GM23338 (cell line): ENCODE measurements around the gene HADHA. TPM values are rescaled to one million over a fixed set of nuclear protein-coding genes. Genes with fewer than 3 reads are reported as not detected.

ENCODE experiments used
- ATAC-seq: fragments of 200-7000 bp; cut with Tn5 transposase; 3 replicates; pipeline ENCODE4 v1.9.1; 2020
- DNase-seq: peaks from one replicate; pipeline ENCODE4 v3.0.0-alpha.2; 2015; ENCODE audit warnings: low spot score
- H2AFZ ChIP-seq: fragments of 200-600 bp; sonication (generic); 2 replicates; pipeline ENCODE4 v1.8.0; 2016; ENCODE audit warnings: antibody characterized with exemption, mild to moderate bottlenecking, moderate library complexity
- H3F3A ChIP-seq: fragments of 200-600 bp; sonication (generic); replicated peaks from 2 replicates; pipeline ENCODE4 v1.8.0; 2017; ENCODE audit warnings: antibody characterized with exemption, mixed run types, low read depth
- H3K27ac ChIP-seq: fragments of 200-600 bp; sonication (generic); 2 replicates; pipeline ENCODE4 v1.6.1; 2016; ENCODE audit warnings: low read depth
- H3K27me3 ChIP-seq: fragments of 200-600 bp; sonication (generic); 2 replicates; pipeline ENCODE4 v1.8.0; 2016; ENCODE audit warnings: mild to moderate bottlenecking, mixed run types, moderate library complexity; ENCODE audit not compliant: insufficient read depth
- H3K36me3 ChIP-seq: fragments of 200-600 bp; sonication (generic); 2 replicates; pipeline ENCODE4 v1.8.0; 2016; ENCODE audit warnings: mild to moderate bottlenecking; ENCODE audit not compliant: insufficient read depth
- H3K4me1 ChIP-seq: fragments of 200-600 bp; sonication (generic); 2 replicates; pipeline ENCODE4 v1.8.0; 2016; ENCODE audit warnings: mild to moderate bottlenecking, moderate library complexity; ENCODE audit not compliant: insufficient read depth
- H3K4me2 ChIP-seq: fragments of 200-600 bp; sonication (generic); 2 replicates; pipeline ENCODE4 v1.7.1; 2017; ENCODE audit warnings: mixed run types
- H3K4me3 ChIP-seq: fragments of 200-600 bp; sonication (generic); 2 replicates; pipeline ENCODE4 v1.6.1; 2016; ENCODE audit warnings: mixed run types
- H3K79me2 ChIP-seq: fragments of 200-600 bp; sonication (generic); replicated peaks from 2 replicates; pipeline ENCODE4 v1.8.0; 2017; ENCODE audit warnings: mild to moderate bottlenecking; ENCODE audit not compliant: insufficient read depth
- H3K9me2 ChIP-seq: fragments of 200-600 bp; sonication (generic); 2 replicates; pipeline ENCODE4 v1.8.0; 2017; ENCODE audit not compliant: insufficient read depth
- H4K20me1 ChIP-seq: fragments of 200-600 bp; sonication (generic); replicated peaks from 2 replicates; pipeline ENCODE4 v1.8.0; 2017; ENCODE audit warnings: mild to moderate bottlenecking; ENCODE audit not compliant: insufficient read depth
- H3K27ac Mint-ChIP-seq: 2 replicates; pipeline ENCODE4 v1.8.0; 2020; ENCODE audit warnings: inconsistent platforms, mild to moderate bottlenecking, moderate library complexity, mixed read lengths
- H3K27me3 Mint-ChIP-seq: 3 replicates; pipeline ENCODE4 v1.8.0; 2022; ENCODE audit warnings: low read depth, mild to moderate bottlenecking, moderate library complexity, mixed read lengths, inconsistent platforms; ENCODE audit not compliant: insufficient read depth, poor library complexity
- H3K36me3 Mint-ChIP-seq: 3 replicates; pipeline ENCODE4 v1.8.0; 2021; ENCODE audit warnings: low read depth, mild to moderate bottlenecking, inconsistent platforms, moderate library complexity, mixed read lengths
- H3K4me1 Mint-ChIP-seq: 3 replicates; pipeline ENCODE4 v1.8.0; 2020; ENCODE audit warnings: mild to moderate bottlenecking, inconsistent platforms, mixed read lengths
- H3K4me3 Mint-ChIP-seq: 3 replicates; pipeline ENCODE4 v1.8.0; 2021; ENCODE audit warnings: moderate library complexity, mild to moderate bottlenecking, inconsistent platforms, mixed read lengths
- H3K9me3 Mint-ChIP-seq: 3 replicates; pipeline ENCODE4 v1.8.0; 2020; ENCODE audit warnings: moderate library complexity, mild to moderate bottlenecking, inconsistent platforms, mixed read lengths
- CREB1 ChIP-seq: fragments of 250-450 bp; sonication (Bioruptor Pico); IDR thresholded peaks from 2 replicates; pipeline ENCODE4 v1.5.0; 2020; ENCODE audit warnings: low read depth, mild to moderate bottlenecking, moderate library complexity
- EZH2 ChIP-seq: fragments of 200-600 bp; sonication (generic); IDR thresholded peaks from one replicate; pipeline ENCODE4 v1.8.0; 2017; ENCODE audit warnings: antibody characterized with exemption, mild to moderate bottlenecking, low read depth; ENCODE audit not compliant: unreplicated experiment
- EZH2phosphoT487 ChIP-seq: fragments of 200-600 bp; sonication (generic); IDR thresholded peaks from one replicate; pipeline ENCODE4 v1.8.1; 2018; ENCODE audit warnings: antibody characterized with exemption; ENCODE audit not compliant: unreplicated experiment
- JUNB ChIP-seq: IDR thresholded peaks from one replicate; pipeline ENCODE4 v1.6.1; 2016; ENCODE audit warnings: antibody characterized with exemption; ENCODE audit not compliant: unreplicated experiment
- NANOG ChIP-seq: IDR thresholded peaks from 2 replicates; pipeline ENCODE4 v1.6.1; 2016; ENCODE audit warnings: antibody characterized with exemption, borderline replicate concordance
- POLR2AphosphoS5 ChIP-seq: IDR thresholded peaks from 2 replicates; pipeline ENCODE4 v1.6.1; 2016; ENCODE audit warnings: antibody characterized with exemption, low read depth
- STAT1 ChIP-seq: IDR thresholded peaks from one replicate; pipeline ENCODE4 v1.6.1; 2016; ENCODE audit warnings: antibody characterized with exemption; ENCODE audit not compliant: unreplicated experiment
- ZNF114 ChIP-seq: fragments of 250-450 bp; sonication (Bioruptor Pico); IDR thresholded peaks from 2 replicates; pipeline ENCODE4 v1.5.0; 2020; ENCODE audit warnings: mild to moderate bottlenecking, moderate library complexity
- ZNF331 ChIP-seq: fragments of 250-450 bp; sonication (Bioruptor Pico); IDR thresholded peaks from 2 replicates; pipeline ENCODE4 v1.5.0; 2020; ENCODE audit warnings: low read depth, mild to moderate bottlenecking, moderate library complexity
- polyA plus RNA-seq: library from polyadenylated mRNA; unstranded; fragments of >200 nt; fragmentation: Nextera tagmentation; extraction: Ambion mirVana; gene quantifications from 2 replicates; pipeline ENCODE4 v1.2.1, GENCODE V29; 2016
- total RNA-seq: library from RNA; depleted of rRNA; stranded (reverse); fragments of >200 nt; shearing (Covaris generic); gene quantifications from 2 replicates; pipeline ENCODE4 v1.2.3, GENCODE V29; 2014
- TF ChIP-seq, protein P1 (sequence below), 2 experiments: fragments of 200-600 bp in 1 of 2; sonication (generic) in 1 of 2; conservative IDR thresholded peaks; 2 replicates each; pipeline versions ENCODE4 v1.5.1 to v1.6.1; 2016 to 2017; ENCODE audit warnings: antibody characterized with exemption in 2 of 2, low read depth in 2 of 2, mild to moderate bottlenecking in 2 of 2, moderate library complexity in 1 of 2
- TF ChIP-seq, protein P2 (sequence below): IDR thresholded peaks from 2 replicates; pipeline ENCODE4 v1.6.1; 2016; ENCODE audit warnings: antibody characterized with exemption
- TF ChIP-seq, protein P3 (sequence below): IDR thresholded peaks from one replicate; pipeline ENCODE4 v1.6.1; 2018; ENCODE audit warnings: antibody characterized with exemption; ENCODE audit not compliant: unreplicated experiment
- TF ChIP-seq, protein P4 (sequence below): fragments of 250-450 bp; sonication (Bioruptor Pico); IDR thresholded peaks from 2 replicates; pipeline ENCODE4 v1.5.0; 2020; ENCODE audit warnings: mild to moderate bottlenecking, moderate library complexity

HADHA gene
- total and polyA plus RNA-seq, 2 experiments from 2014 or later, result 63.9 to 92.3 TPM

DNA sequence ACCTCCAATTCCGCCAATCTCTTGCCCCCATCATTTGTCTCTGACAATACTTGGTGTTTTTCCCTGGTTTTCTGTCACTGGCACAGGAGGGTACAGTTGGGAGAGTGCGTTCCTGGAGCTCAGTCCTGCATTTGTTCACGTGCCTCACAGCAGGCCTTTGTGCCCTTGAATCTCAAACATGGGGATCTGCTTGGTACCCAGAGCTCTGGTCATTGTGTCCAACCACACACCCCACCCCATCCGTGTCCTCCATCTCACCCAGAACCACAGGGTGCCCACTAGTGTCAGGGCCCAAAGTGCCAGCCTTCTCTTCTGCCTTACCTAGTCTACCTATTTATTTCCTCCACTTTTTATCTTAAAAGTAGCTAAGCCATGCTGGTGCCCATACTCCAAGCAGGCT is 55.3 kb downstream of the HADHA start:
- H3K4me1 Mint-ChIP-seq, result peaks cover 5% of the 10 kb centered on the region
- no peaks in the 10 kb centered on the region for H3K9me3 Mint-ChIP-seq
- Histone ChIP-seq H3K4me1 (peaks cover 3% of the 10 kb centered on the region; the same call in 1 of the 2 replicates), H3K27ac (no peak overlapping the region), H3K4me2 (no peak overlapping the region), H3F3A (peaks cover 13% of the 10 kb centered on the region; the same call in 1 of the 2 replicates), H2AFZ (no peak overlapping the region), H3K79me2 (no peaks in the 10 kb centered on the region), H3K9me2 (no peaks in the 10 kb centered on the region), H3K4me3 (no peak overlapping the region), H3K27me3 (peaks cover 6% of the 10 kb centered on the region), H4K20me1 (peaks cover 10% of the 10 kb centered on the region), H3K36me3 (peaks cover 9% of the 10 kb centered on the region)
- no peak overlapping the region for H3K27ac Mint-ChIP-seq
- ATAC-seq (no peak), DNase-seq (no peak)
- peaks cover 12% of the 10 kb centered on the region for H3K27me3 Mint-ChIP-seq
- TF ChIP-seq POLR2AphosphoS5 (no peak), CREB1 (CRISPR knock-in tag) (no peak), NANOG (no peak), EZH2 (no peak), ZNF114 (no peak), EZH2phosphoT487 (no peak), ZNF331 (CRISPR knock-in tag) (no peak), JUNB (no peak), STAT1 (no peak)
- TF ChIP-seq, protein P1, sequence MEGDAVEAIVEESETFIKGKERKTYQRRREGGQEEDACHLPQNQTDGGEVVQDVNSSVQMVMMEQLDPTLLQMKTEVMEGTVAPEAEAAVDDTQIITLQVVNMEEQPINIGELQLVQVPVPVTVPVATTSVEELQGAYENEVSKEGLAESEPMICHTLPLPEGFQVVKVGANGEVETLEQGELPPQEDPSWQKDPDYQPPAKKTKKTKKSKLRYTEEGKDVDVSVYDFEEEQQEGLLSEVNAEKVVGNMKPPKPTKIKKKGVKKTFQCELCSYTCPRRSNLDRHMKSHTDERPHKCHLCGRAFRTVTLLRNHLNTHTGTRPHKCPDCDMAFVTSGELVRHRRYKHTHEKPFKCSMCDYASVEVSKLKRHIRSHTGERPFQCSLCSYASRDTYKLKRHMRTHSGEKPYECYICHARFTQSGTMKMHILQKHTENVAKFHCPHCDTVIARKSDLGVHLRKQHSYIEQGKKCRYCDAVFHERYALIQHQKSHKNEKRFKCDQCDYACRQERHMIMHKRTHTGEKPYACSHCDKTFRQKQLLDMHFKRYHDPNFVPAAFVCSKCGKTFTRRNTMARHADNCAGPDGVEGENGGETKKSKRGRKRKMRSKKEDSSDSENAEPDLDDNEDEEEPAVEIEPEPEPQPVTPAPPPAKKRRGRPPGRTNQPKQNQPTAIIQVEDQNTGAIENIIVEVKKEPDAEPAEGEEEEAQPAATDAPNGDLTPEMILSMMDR (conservative IDR thresholded peaks at IDR 0.05; ENCODE audit: low read depth in 2 of 2), result no peak
- TF ChIP-seq, protein P2, sequence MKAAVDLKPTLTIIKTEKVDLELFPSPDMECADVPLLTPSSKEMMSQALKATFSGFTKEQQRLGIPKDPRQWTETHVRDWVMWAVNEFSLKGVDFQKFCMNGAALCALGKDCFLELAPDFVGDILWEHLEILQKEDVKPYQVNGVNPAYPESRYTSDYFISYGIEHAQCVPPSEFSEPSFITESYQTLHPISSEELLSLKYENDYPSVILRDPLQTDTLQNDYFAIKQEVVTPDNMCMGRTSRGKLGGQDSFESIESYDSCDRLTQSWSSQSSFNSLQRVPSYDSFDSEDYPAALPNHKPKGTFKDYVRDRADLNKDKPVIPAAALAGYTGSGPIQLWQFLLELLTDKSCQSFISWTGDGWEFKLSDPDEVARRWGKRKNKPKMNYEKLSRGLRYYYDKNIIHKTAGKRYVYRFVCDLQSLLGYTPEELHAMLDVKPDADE, result no peak
- TF ChIP-seq, protein P3, sequence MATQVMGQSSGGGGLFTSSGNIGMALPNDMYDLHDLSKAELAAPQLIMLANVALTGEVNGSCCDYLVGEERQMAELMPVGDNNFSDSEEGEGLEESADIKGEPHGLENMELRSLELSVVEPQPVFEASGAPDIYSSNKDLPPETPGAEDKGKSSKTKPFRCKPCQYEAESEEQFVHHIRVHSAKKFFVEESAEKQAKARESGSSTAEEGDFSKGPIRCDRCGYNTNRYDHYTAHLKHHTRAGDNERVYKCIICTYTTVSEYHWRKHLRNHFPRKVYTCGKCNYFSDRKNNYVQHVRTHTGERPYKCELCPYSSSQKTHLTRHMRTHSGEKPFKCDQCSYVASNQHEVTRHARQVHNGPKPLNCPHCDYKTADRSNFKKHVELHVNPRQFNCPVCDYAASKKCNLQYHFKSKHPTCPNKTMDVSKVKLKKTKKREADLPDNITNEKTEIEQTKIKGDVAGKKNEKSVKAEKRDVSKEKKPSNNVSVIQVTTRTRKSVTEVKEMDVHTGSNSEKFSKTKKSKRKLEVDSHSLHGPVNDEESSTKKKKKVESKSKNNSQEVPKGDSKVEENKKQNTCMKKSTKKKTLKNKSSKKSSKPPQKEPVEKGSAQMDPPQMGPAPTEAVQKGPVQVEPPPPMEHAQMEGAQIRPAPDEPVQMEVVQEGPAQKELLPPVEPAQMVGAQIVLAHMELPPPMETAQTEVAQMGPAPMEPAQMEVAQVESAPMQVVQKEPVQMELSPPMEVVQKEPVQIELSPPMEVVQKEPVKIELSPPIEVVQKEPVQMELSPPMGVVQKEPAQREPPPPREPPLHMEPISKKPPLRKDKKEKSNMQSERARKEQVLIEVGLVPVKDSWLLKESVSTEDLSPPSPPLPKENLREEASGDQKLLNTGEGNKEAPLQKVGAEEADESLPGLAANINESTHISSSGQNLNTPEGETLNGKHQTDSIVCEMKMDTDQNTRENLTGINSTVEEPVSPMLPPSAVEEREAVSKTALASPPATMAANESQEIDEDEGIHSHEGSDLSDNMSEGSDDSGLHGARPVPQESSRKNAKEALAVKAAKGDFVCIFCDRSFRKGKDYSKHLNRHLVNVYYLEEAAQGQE, result no peak
- TF ChIP-seq, protein P4, sequence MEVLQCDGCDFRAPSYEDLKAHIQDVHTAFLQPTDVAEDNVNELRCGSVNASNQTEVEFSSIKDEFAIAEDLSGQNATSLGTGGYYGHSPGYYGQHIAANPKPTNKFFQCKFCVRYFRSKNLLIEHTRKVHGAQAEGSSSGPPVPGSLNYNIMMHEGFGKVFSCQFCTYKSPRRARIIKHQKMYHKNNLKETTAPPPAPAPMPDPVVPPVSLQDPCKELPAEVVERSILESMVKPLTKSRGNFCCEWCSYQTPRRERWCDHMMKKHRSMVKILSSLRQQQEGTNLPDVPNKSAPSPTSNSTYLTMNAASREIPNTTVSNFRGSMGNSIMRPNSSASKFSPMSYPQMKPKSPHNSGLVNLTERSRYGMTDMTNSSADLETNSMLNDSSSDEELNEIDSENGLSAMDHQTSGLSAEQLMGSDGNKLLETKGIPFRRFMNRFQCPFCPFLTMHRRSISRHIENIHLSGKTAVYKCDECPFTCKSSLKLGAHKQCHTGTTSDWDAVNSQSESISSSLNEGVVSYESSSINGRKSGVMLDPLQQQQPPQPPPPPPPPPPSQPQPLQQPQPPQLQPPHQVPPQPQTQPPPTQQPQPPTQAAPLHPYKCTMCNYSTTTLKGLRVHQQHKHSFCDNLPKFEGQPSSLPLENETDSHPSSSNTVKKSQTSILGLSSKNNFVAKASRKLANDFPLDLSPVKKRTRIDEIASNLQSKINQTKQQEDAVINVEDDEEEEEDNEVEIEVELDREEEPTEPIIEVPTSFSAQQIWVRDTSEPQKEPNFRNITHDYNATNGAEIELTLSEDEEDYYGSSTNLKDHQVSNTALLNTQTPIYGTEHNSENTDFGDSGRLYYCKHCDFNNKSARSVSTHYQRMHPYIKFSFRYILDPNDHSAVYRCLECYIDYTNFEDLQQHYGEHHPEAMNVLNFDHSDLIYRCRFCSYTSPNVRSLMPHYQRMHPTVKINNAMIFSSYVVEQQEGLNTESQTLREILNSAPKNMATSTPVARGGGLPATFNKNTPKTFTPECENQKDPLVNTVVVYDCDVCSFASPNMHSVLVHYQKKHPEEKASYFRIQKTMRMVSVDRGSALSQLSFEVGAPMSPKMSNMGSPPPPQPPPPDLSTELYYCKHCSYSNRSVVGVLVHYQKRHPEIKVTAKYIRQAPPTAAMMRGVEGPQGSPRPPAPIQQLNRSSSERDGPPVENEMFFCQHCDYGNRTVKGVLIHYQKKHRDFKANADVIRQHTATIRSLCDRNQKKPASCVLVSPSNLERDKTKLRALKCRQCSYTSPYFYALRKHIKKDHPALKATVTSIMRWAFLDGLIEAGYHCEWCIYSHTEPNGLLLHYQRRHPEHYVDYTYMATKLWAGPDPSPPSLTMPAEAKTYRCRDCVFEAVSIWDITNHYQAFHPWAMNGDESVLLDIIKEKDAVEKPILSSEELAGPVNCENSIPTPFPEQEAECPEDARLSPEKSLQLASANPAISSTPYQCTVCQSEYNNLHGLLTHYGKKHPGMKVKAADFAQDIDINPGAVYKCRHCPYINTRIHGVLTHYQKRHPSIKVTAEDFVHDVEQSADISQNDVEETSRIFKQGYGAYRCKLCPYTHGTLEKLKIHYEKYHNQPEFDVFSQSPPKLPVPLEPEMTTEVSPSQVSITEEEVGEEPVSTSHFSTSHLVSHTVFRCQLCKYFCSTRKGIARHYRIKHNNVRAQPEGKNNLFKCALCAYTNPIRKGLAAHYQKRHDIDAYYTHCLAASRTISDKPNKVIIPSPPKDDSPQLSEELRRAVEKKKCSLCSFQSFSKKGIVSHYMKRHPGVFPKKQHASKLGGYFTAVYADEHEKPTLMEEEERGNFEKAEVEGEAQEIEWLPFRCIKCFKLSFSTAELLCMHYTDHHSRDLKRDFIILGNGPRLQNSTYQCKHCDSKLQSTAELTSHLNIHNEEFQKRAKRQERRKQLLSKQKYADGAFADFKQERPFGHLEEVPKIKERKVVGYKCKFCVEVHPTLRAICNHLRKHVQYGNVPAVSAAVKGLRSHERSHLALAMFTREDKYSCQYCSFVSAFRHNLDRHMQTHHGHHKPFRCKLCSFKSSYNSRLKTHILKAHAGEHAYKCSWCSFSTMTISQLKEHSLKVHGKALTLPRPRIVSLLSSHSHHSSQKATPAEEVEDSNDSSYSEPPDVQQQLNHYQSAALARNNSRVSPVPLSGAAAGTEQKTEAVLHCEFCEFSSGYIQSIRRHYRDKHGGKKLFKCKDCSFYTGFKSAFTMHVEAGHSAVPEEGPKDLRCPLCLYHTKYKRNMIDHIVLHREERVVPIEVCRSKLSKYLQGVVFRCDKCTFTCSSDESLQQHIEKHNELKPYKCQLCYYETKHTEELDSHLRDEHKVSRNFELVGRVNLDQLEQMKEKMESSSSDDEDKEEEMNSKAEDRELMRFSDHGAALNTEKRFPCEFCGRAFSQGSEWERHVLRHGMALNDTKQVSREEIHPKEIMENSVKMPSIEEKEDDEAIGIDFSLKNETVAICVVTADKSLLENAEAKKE, result no peak
- peaks cover 44% of the 10 kb centered on the region for H3K36me3 Mint-ChIP-seq
- no peak overlapping the region for H3K4me3 Mint-ChIP-seq
